GM18909 (cell line): ENCODE measurements around the gene IL34.
"Not testable (repeated sequence)": the region's sequence is repeated elsewhere in the genome, so short reads cannot be mapped to it uniquely, and the experiment has no call there.

Source experiments
- ATAC-seq: cut with Tn5 transposase; IDR thresholded peaks from one replicate; pipeline ENCODE4 v1.9.1; 2021; ENCODE audit warnings: mild to moderate bottlenecking; ENCODE audit not compliant: unreplicated experiment, poor library complexity

The IL34 gene

DNA sequence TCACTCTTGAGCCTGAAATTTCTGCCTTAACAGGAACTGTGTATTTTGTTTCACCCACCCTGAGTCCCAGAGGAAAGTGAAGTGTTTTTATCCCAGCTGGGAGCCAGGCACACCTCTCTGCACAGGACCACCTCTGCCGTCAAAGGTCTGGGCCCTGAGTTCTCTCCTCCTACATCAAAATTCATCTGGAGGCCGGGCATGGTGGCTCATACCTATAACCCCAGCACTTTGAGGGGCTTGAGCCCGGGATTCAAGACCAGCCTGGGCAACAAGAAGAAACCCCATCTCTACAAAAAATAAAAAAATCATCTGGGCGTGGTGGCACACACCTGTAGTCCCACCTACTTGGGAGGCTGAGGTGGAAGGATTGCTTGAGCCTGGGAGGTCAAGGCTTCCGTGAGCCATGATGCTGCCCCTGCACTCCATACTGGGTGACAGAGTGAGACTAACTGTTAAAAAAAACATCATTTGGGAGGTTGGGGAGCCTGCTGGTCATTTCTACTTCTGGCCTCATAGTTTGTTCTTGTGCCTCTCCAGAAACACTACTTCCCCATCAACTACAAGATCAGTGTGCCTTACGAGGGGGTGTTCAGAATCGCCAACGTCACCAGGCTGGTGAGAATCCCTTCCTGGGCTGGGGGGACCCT lies 9.8 kb downstream of the IL34 start:
- ATAC-seq = no peak

DNA sequence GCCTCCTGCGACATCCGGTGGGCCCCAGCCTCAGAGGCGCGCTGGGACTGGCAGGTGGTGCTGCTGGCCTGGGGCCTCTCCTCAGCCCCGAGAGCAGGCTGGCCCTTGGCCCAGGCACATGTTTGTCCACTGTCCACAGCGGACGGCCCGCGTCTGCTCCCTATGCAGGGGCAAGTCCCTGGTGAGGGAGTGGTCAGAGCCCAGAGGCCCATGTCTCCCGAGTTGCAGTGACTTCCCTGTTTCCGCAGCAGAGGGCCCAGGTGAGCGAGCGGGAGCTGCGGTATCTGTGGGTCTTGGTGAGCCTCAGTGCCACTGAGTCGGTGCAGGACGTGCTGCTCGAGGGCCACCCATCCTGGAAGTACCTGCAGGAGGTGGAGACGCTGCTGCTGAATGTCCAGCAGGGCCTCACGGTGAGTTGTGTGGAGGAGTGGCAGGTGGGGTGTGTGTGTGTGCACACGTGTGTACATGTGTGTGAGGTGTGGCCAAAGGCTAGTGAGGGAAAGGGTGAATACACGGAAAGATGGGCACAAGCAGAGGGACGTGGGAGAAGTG lies 10.4 kb downstream of the IL34 start:
- no peak for ATAC-seq

DNA sequence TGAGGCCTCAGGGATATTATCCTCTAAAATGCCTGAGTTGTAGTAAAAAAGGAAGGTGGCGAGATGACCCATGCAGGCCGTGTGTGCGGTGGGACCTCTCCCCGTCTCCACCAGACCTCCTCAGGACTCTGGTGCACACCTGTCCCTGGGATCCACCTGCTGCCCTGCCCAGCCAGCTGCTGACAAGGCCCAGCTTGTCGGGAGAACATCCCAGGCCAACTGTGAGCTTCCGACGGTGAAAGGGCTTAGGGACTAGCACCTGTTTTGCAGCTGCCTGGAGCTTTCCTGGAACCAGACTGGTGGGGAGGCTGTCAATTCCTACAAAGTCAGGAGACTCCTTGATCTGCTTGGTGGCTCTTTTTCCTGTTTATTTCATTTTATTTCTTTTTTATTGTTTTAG lies 11.6 kb downstream of the IL34 start:
- ATAC-seq = no peak

DNA sequence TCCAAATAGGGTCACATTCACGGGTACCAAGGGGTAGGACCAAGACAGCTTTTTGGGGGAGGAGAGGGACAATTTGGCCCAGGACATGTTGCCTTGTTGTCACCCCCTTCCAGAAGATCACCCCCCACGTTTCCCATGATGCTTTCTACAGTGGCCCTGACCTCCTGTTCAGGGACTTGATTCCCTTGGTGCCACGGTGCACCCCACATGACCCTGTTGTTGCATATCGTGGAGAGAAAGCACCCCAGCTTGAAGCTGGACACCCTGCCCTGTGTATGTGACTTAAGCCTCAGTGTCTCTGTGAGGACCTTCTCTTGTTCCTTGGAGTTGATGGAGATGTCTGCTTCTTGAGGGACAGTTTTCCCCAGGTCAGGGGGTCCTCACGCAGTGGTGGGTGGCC lies 12.6 kb downstream of the IL34 start:
- ATAC-seq = no peak

DNA sequence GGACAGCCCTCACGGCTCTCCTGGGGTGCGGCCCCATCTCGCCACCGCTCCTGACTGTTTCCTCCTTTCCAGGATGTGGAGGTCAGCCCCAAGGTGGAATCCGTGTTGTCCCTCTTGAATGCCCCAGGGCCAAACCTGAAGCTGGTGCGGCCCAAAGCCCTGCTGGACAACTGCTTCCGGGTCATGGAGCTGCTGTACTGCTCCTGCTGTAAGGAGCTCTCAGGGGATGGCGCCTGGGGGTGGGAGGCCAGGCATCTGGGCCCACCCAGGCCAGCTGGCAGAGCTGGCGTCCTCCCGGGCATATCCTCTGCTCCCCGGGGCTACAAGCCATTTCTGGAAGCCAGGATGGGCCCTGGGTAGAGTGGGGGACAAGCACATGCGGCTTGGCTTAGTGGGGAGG lies 13.2 kb downstream of the IL34 start:
- no peak for ATAC-seq

DNA sequence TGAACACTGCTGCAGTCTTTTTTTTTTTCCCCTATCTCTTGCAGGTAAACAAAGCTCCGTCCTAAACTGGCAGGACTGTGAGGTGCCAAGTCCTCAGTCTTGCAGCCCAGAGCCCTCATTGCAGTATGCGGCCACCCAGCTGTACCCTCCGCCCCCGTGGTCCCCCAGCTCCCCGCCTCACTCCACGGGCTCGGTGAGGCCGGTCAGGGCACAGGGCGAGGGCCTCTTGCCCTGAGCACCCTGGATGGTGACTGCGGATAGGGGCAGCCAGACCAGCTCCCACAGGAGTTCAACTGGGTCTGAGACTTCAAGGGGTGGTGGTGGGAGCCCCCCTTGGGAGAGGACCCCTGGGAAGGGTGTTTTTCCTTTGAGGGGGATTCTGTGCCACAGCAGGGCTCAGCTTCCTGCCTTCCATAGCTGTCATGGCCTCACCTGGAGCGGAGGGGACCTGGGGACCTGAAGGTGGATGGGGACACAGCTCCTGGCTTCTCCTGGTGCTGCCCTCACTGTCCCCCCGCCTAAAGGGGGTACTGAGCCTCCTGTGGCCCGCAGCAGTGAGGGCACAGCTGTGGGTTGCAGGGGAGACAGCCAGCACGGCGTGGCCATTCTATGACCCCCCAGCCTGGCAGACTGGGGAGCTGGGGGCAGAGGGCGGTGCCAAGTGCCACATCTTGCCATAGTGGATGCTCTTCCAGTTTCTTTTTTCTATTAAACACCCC lies 13.8 kb downstream of the IL34 start:
- no peak for ATAC-seq

DNA sequence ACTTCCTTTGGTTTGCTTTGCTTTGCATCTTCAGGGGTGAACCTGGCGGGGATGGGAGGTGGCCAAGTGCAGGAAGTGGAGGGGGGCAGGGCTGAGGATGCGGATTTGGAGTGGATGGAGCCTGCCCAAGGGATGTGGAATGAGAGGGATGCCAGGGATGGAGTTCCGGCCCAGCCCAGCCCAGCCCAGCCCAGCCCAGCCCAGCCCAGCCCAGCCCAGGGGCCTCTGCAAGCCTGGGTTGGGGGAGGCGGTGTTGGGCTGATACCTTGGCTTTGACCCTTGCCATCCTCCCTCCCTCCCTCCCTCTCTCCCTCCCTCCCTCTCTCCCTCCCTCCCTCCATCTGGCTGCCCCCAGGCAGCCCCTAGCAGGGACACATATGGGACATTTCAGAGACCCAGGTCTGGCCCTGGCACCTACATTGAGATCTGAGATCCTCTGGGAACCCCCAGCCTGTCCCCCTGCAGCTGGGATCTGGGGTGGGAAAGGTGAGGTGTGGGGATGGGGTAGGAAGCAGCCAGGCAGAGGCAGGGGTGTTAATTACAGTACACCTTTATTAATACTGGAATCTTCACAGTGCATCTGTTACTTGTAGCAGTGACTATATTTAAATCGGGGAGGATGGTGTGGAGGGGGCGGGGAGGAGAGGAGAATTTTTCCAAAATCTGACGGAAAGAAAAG lies 14.5 kb downstream of the IL34 start:
- ATAC-seq = no peak

DNA sequence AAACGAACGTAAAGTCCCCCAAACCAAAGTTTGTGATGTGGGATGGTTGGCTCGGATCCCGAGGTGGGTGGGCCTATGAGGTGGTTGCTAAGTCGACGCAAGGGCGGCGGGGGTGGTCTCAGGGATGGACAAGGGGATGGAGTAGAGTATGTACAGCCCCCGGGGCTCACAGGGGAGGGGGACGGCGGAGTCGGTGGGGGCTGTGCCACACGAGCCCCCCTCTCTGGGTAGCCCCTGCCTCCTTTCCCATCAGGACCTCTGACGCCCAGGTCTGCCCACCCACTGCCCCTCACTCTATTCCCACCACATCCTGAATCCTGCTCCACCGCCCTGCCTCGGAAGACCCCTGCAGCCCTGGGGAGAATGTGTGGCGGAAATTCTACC lies 15.2 kb downstream of the IL34 start:
- no peak for ATAC-seq

DNA sequence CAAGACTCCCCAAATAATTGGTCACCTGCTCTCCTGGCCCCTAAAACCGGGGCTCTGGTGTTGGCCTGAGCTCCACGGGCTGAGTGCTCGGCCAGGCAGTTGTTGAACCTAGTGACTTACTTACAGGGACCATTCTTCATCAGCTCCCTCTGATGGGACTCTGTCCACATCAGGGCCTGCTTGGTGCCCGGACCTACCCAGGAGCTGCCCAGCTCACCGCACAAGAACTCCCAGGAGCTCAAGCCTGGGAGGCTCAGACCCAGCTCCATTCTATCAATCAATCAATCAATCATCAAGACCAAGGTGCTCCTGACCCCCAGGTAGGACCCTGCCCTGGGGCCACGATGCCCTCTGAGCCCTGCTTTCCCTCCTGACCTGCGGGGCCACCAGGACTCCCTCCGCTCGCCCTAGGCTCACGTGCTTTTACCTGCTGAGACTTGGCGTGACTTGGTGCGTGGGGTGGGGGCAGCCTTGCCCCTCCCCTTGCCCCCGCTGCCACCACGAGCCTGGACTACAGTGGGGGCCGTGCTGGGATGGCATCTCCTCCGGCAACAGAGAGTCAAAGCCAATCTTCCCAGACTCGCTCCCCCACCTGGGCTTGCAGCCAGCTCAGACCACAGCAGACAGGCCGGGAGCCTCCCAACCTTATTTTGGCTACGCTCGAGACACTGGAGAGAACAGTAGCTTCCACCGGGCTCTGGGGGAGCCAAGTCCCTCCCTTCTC lies 15.7 kb downstream of the IL34 start:
- ATAC-seq = no peak

DNA sequence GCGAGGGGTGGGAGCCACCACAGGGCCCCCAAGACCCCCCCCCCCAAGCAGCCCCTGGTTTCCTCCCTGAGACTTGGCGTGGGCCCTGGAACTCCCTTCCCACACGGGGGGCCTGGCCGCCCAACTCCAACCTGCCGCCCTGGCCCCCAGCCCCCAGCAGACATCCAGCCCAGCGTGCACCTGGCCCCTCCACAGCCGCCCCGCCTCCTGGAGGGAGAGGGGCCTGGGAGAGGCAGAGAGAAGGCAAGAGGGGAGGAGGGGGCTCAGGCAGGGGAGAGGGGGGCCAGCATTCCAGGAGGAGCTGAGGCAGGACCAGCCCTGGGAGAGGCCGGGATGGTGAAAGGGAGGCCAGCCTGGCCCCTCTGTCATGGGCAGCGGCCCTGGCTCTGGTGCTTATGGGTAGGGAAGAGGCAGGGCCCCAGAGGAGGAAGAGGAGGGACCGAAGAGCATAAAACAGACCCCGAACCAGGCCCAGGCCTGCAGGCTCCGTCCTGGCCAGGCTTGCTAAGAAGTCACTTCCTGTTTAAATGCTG lies 16.7 kb downstream of the IL34 start:
- ATAC-seq = no peak

DNA sequence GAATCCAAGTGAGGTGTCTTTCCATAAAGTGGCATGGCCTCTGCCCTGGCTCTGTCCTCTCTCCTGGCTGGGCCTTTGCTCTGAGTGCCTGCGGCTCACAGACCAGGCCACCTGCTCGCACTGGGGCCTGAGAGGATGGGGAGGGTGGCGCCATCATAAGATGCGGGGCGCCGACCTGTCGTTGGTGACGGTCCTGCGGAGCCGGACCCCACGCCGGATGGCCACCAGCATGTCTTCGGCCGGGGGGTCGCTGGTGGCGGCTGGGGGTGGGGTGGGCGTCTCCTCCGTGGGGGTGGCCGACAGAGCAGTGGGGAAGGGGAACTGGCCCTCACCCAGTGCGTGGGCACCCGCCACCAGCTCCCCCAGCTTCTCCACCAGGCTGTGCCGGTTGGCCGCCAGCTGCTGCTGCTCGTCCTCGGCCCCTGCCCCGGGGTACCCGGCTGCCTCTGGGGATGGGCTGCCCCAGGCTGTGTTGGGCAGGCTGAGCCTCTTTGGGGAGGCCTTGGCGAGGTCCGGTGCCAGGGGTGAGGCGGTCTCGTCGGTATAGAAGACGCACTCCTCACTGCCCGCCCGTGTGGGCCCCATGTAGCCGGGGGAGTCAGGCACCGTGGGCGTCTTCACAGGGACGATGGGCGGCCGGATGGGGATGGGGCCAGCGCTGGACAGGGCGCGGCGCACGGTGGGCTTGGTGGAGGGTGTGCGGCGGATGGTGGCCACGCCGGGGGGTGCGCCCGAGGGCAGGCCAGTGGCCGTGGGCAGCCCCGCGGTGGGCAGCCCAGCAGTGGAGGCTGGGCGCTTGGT lies 17.4 kb downstream of the IL34 start:
- no peak for ATAC-seq

DNA sequence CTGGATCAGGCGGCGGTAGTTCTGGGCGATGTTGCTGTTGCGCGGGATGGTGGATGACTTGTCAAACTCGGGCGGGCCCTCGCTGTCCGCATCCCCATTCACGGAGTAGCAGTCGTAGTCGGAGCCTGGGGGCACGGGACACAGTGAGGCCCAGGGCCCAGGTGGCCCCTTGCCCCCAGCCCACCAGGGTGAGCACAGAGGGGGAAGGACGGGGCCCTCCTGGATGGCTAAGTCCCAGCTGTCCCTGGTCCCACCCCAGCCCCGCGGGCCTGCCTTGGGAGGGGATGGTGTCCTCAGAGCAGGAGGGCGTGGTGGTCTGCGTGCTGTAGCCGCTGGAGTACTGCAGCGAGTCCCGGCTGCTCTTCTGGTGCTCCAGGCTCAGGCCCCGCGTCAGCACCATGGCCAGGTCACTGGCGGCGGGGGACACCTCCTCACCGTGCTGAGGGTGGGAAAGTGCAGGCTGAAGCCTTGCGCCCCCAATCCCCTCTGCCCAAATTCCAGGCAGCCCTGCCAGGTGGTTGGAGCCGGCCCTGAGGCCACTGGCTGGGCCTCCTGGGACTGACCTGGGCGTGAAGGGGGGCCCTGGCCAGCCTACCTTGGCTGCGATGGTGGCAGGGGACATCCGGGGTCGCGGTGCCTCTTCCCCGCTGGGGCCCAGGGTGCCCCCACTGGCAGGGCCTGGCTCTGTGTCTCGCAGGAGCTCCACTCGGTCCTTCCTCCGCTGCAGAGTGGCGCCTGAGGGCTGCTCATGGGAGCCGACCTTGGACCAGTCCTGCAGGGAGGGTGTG lies 18.2 kb downstream of the IL34 start:
- no peak for ATAC-seq

DNA sequence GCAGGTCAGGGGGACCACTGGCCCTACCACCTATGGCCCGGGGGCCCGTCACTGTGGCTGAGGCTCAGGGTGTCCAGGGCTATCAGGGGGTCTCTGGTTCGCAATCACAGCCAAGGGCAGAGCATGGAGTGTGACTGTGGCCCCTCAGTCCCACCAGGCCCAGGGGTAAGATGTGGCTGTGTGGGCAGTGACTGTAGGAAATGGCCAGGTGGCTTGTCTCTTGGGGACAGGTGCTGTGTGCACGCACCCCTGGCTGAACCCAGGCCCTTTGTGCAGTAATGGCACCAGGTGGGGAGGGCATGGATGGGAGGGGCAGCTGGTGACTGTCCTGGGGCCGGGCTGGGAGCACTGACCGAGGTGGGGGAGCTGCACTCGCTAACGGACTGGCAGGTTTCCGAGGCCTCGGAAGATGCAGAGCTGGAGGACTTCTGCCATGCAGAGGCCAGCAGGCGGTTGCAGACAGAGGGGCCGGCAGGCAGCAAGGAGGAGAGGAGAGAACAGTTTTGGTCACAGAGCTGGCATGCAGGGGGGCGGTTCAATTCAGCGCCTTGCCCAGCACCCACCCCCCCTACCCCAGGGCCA lies 18.8 kb downstream of the IL34 start:
- ATAC-seq = no peak

DNA sequence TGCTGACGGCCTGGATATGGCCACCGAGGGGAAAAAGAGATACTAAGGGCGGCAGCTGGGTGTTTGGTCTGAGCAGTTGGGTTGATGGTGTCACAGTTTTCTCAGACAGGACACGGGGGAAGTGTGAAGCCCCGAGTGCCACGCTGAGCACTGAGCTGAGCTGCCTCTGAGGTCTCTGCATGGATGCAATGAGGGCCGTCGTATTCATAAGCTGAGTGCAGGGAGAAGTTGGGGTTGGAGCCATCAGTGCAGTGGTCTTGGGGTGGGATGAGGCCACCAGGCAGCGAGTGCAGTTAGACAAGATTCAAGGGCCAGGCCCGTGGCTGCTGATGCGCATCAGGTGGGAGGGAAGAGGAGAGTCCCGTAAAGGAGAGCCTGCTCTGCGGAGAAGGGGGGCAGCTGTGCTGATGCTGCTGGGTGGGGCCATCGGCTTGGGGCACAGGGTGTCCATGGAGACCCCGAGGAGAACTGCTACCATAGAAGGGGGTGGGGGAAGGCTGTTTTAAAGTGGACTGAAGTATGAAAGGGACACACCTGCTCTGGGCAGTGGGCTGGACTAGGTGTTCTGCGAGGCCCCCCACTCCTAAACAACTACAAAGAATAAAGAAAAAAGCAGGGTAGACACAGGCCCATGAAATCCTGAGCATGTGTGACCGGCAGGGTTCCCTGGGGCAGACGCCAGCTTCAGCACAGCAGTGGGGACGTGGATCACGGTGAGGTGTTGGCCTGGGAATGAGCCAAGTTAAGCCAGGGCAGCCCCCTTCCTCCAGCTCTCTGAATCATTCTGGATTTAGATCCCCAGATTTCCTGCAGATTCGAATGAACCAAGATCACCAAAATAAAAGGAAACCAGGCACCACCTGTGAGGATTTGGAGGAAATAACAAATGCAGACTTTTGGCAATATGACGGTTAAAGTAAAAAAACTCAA lies 19.7 kb downstream of the IL34 start:
- ATAC-seq = no peak

DNA sequence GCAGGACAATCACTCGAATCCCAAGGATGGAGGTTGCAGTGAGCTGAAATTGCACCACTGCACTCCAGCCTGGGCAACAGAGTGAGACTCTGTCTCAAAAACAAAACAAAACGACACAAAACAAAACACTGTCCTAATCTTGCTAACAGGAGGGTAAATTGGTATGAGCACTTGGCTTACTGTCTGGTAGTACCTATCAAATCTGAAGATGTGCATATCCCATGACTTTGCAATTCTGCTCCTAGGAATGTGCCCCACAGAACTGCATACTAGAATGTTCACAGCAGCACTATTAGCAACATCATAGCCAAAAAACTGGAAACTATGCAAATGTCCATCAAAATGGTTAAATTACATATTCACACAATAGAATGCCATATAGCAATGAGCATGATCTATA lies 23.8 kb downstream of the IL34 start:
- ATAC-seq = no peak

DNA sequence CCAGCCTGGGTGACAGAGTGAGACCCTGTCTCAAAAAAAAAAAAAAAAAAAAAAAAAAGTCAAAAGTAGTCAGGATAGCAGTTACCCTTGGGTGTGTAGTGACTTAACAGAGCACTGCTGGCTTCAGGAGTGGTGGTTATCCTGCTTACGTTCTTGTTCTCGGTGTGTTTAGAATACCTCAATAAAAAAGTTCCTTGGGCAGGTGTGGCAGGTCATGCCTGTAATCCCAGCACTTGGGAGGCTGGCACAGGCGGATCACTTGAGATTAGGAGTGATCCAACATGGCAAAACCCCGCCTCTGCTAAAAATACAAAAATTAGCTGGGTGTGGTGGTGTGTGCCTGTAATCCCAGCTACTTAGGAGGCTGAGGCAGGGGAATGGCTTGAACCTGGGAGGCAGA lies 24.6 kb downstream of the IL34 start:
- ATAC-seq = not testable (repeated sequence)

DNA sequence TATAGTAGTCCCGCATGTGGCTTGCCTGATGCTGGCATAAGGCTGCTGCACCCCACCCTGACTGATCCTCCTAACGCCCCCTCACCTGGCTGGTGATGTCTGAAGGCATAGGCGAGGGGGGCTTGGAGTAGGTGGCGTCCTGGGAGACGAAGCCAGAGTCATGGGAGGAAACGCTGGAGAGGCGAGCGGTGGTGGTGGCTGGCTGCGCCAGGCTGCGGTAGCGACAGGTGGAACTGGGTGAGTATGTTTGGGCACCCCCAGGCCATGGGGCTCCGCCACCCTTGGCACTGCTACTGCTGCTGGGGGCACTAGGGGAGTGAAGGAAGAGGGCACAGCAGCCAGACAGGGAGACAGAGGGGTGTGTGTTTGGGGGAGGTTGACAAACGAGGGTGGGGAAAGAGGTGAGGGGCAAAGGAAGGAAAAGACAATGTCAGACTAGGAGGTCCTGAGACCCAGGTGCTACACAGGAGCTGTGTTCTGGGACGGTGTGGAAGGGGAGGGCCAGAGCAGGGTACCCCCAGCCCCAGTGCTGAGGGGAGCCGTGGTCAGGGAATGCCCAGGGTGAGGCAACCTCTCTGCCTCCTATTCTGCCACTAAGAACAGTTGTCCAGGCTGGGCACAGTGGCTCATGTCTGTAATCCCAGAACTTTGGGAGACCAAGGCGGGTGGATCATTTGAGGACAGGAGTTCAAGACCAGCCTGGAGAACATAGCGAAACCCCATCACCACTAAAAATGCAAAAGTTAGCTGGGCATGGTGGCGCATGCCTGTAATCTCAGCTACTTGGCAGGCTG lies 28.1 kb downstream of the IL34 start:
- ATAC-seq = no peak
